PC-3 (cell line): Measurements from ENCODE around the gene NEK4. TPM values are rescaled to one million over a fixed set of nuclear protein-coding genes. Genes with fewer than 3 reads are reported as not detected.

Experiments used
- ATAC-seq: fragments of 200-7000 bp; cut with Tn5 transposase; 2 replicates; pipeline ENCODE4 v1.9.1; 2020; ENCODE audit warnings: mild to moderate bottlenecking, moderate library complexity
- BruUV-seq: library from RNA; stranded (reverse); fragments of 400-500 nt; replicated peaks from 2 replicates; lab custom pipeline; 2021; lab: Mats Ljungman, UMichigan
- CTCF ChIA-PET: fragments of 300-600 bp; sonication (Branson Sonifier 250); formaldehyde crosslinking; loops from one replicate; lab custom pipeline; 2022; ENCODE audit warnings: antibody characterized with exemption; lab: Charles Lee
- POLR2A ChIA-PET: fragments of 300-600 bp; sonication (Branson Sonifier 250); formaldehyde crosslinking; loops from one replicate; lab custom pipeline; 2022; ENCODE audit warnings: antibody characterized with exemption; ENCODE audit not compliant: unreplicated experiment; lab: Charles Lee
- DNase-seq: peaks from one replicate; pipeline ENCODE4 v3.0.0-alpha.2; 2015
- H2AFZ ChIP-seq: fragments of 300-600 bp; sonication (generic); 2 replicates; pipeline ENCODE4 v1.6.0; 2016; ENCODE audit warnings: antibody characterized with exemption, low read length
- H3F3A ChIP-seq: fragments of 300-600 bp; sonication (generic); one replicate; pipeline ENCODE4 v1.6.0; 2017; ENCODE audit warnings: antibody characterized with exemption, low read length, control low read depth, mild to moderate bottlenecking; ENCODE audit not compliant: unreplicated experiment
- H3K27ac ChIP-seq: fragments of 300-600 bp; sonication (generic); 2 replicates; pipeline ENCODE4 v1.5.1; 2016; ENCODE audit warnings: mild to moderate bottlenecking, low read length
- H3K27me3 ChIP-seq: fragments of 300-600 bp; sonication (generic); 2 replicates; pipeline ENCODE4 v1.6.1; 2016; ENCODE audit warnings: low read length, mixed read lengths
- H3K36me3 ChIP-seq: fragments of 300-600 bp; sonication (generic); 2 replicates; pipeline ENCODE4 v1.6.1; 2016; ENCODE audit warnings: low read depth, mixed run types, low read length, mixed read lengths
- H3K4me1 ChIP-seq: fragments of 300-600 bp; sonication (generic); 2 replicates; pipeline ENCODE4 v1.5.1; 2016; ENCODE audit warnings: low read length; ENCODE audit not compliant: insufficient read depth
- H3K4me2 ChIP-seq: fragments of 300-600 bp; sonication (generic); 2 replicates; pipeline ENCODE4 v1.6.0; 2016; ENCODE audit warnings: low read length
- H3K4me3 ChIP-seq: fragments of 300-600 bp; sonication (generic); 2 replicates; pipeline ENCODE4 v1.5.1; 2016; ENCODE audit warnings: mild to moderate bottlenecking, low read length, mixed read lengths
- H3K79me2 ChIP-seq: fragments of 300-600 bp; sonication (generic); 2 replicates; pipeline ENCODE4 v1.6.1; 2017; ENCODE audit warnings: low read length, mixed read lengths
- H3K9ac ChIP-seq: fragments of 300-600 bp; sonication (generic); 2 replicates; pipeline ENCODE4 v1.6.0; 2016; ENCODE audit warnings: mild to moderate bottlenecking, low read length
- H3K9me2 ChIP-seq: fragments of 300-600 bp; sonication (generic); replicated peaks from 2 replicates; pipeline ENCODE4 v1.6.1; 2016; ENCODE audit warnings: mixed run types, low read length, mixed read lengths
- H3K9me3 ChIP-seq: fragments of 300-600 bp; sonication (generic); 2 replicates; pipeline ENCODE4 v1.6.1; 2016; ENCODE audit warnings: low read length, mixed read lengths
- H4K20me1 ChIP-seq: fragments of 300-600 bp; sonication (generic); 2 replicates; pipeline ENCODE4 v1.6.1; 2016; ENCODE audit warnings: low read length, mixed read lengths
- CTCF ChIP-seq: fragments of 300-600 bp; sonication (generic); conservative IDR thresholded peaks from 2 replicates; pipeline ENCODE4 v1.5.1; 2017; ENCODE audit warnings: antibody characterized with exemption, low read depth, mild to moderate bottlenecking, low read length
- EZH2 ChIP-seq: fragments of 300-600 bp; sonication (generic); IDR thresholded peaks from one replicate; pipeline ENCODE4 v1.6.1; 2017; ENCODE audit warnings: antibody characterized with exemption, mild to moderate bottlenecking, low read length; ENCODE audit not compliant: unreplicated experiment
- EZH2phosphoT487 ChIP-seq: fragments of 300-600 bp; sonication (generic); IDR thresholded peaks from 2 replicates; pipeline ENCODE4 v1.6.1; 2018; ENCODE audit warnings: mild to moderate bottlenecking, antibody characterized with exemption, low read length, borderline replicate concordance
- intact Hi-C: fragments of 100-400 bp; cut with micrococcal nuclease; formaldehyde crosslinking; loops from 2 replicates; pipeline ENCODE4 v1.9.0; 2023
- total RNA-seq: library from RNA; depleted of rRNA; stranded (reverse); fragments of >200 nt; gene quantifications from 2 replicates; pipeline ENCODE4 v1.2.3, GENCODE V29; 2014

Gene NEK4
- total RNA-seq, 1 experiment from 2014 or later = 33.6 TPM

- Histone ChIP-seq H3K36me3 (no peaks in the 10 kb centered on the region), H3K4me2 (no peak overlapping the region), H3F3A (no peaks in the 10 kb centered on the region), H3K27me3 (no peaks in the 10 kb centered on the region), H3K4me3 (no peak overlapping the region), H3K9me2 (no peaks in the 10 kb centered on the region), H4K20me1 (no peaks in the 10 kb centered on the region), H3K9me3 (no peaks in the 10 kb centered on the region), H2AFZ (no peak overlapping the region), H3K4me1 (no peaks in the 10 kb centered on the region), H3K27ac (no peak overlapping the region), H3K79me2 (no peaks in the 10 kb centered on the region), H3K9ac (no peak overlapping the region)
- CTCF ChIA-PET = no interaction called here
- TF ChIP-seq EZH2phosphoT487 = no peak
- TF ChIP-seq EZH2 = no peak
- no peak for TF ChIP-seq CTCF
- DNase-seq (no peak), ATAC-seq (no peak)
- POLR2A ChIA-PET = interaction anchor here (0.5 kb wide), 1 partner anchor 103 kb away, joined by 3 read pairs; no protein-coding TSS in a partner anchor
- no TSS peak for BruUV-seq
- intact Hi-C loops = no loop called here
These were observed 18.4 kb upstream of the NEK4 start for GRCh38 chr3:52788890-52789745.

DNA sequence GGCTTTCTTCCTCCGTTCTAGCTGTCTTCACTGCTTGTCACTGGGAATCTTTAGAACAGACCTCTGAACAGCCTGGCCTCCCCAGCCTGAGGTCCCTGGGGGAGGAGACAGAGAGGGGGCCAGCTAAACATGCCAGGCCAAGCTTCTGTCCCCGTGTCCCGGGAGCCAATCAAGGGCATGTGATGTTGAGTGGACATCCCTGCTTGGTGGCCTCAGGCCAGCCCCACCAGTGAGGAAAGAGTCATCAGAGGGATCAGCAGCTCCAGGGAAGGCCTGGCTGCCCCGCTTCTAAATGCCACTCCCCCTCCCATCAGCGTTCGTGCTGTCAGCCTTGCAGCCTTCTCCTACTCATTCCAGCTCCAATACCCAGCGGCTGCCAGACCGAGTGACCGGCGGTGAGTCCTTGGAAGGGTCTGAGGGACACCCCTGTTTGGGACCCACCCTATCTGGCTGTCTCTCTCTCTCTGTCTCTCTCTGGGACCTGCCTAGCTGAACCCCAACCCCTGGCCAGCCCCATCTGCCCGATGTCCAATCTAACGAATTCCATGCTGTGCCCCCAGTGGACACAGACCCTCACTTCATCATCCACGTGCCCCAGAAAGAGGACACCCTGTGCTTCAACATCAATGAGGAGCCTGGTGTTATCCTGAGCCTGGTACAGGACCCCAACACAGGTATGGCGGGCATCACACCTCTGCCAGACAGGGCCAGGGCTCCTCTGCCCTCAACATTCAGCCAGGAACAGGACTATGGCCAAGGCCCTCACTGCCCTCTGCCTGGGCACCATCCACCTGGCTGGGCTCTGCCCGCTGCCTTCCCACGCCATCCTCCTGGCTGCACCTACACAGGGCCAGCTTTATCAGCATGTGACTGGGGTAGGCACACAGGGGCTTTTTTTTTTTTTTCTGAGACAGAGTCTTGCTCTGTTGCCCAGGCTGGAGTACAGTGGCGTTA is 17.2 kb upstream of the NEK4 start:
- POLR2A ChIA-PET = interaction anchor here (0.6 kb wide), 1 partner anchor 17 kb away, joined by 6 read pairs; the partner anchor contains the start of gene NEK4
- H3K27me3 ChIP-seq = peaks cover 3% of the 10 kb centered on the region
- no peaks in the 10 kb centered on the region for H4K20me1 ChIP-seq

More for the DNA sequence above, 17.2 kb upstream of the NEK4 start:
- DNase-seq (no peak), ATAC-seq (no peak)
- TF ChIP-seq EZH2 = no peak
- no peak for TF ChIP-seq EZH2phosphoT487
- no peak for TF ChIP-seq CTCF
- H3K36me3 ChIP-seq = no peaks in the 10 kb centered on the region
- H3F3A ChIP-seq = no peaks in the 10 kb centered on the region
- intact Hi-C loops = no loop called here
- no peak overlapping the region for H2AFZ ChIP-seq
- H3K4me3 ChIP-seq = no peak overlapping the region
- no peak overlapping the region for H3K9ac ChIP-seq
- CTCF ChIA-PET = no interaction called here
- no peak overlapping the region for H3K27ac ChIP-seq
- H3K79me2 ChIP-seq = no peaks in the 10 kb centered on the region
- H3K4me2 ChIP-seq = no peak overlapping the region
- no TSS peak for BruUV-seq
- no peaks in the 10 kb centered on the region for H3K9me2 ChIP-seq
- no peaks in the 10 kb centered on the region for H3K9me3 ChIP-seq
- H3K4me1 ChIP-seq = no peaks in the 10 kb centered on the region
